NCI-H2029 treated with DMSO at 0.1 percent for 48 hours (cell line): ENCODE results near the gene MAPK7.

Experiments used
- DNase-seq: peaks from one replicate; lab custom pipeline; 2025; lab: John Stamatoyannopoulos, UW

MAPK7 gene

GRCh38 chr17:19421219-19421618, 42.9 kb downstream of the MAPK7 start:
- no peak for DNase-seq

DNA sequence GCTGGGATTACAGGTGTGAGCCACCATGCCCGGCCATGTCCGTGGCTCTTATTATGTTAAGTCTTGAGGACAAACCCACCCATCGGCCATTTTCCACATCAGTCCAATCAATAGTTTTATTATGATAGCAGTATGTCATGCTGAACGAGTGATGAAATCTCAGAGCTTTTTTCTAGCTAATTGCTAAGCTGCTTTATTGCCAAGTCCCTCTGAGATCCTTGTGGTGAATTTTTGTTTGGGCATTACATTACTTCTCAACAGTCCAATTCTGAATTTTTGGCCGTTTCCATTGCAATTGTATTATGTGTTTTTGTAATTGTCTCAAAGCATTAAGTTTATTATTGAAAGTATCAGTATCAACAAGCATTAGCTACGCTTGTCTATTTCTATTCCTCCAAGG, 43.6 kb downstream of the MAPK7 start:
- DNase-seq = no peak

GRCh38 chr17:19424934-19425868, 46.9 kb downstream of the MAPK7 start:
- no peak for DNase-seq

DNA sequence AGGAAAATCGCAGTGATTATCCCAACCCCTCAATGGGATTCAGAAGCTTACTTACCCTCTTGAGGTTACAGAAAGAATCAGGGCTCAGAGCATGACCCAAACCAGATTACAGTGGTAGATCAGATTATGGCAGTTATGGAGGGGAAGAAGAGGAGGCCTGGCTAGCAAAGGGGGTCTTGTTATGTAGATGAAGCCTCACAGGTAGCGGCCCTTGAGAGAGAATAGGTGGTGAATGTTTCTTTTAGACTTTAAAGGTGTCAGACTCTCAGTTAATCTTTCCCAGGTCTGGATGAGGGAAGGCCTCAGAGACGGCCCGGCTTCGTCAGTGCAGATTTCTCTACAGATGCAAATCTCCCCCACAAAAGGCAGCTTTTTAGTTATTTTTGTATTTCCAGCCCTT, 48.3 kb downstream of the MAPK7 start:
- no peak for DNase-seq

DNA sequence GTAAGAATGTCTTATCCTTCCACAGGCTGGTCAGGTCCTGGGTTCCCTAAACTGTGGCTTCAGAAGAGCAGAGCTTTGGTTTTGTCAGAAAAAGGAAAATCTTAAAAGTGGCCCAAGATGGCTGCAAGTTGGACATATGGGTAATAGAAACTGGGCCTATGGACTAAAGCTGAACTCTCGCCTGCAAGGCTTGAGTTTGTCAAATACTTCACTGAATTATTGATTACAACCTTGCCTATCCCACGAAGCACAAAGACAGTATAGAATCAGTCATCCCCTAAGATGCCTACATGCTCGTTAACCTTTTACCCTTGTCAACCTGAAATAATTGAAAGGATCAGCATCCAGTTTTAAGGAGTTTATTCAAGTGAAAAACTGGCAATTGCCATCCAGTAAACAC, 53.4 kb downstream of the MAPK7 start:
- no peak for DNase-seq
